Measurements from ENCODE around the gene MAML1. TPM values are rescaled to one million over a fixed set of nuclear protein-coding genes. Genes with fewer than 3 reads are reported as not detected.

The MAML1 gene
- total and polyA plus RNA-seq, 2 donors (not counting 1 experiment from before 2014, with no cell fraction given): 6.4 to 7.5 TPM

DNA sequence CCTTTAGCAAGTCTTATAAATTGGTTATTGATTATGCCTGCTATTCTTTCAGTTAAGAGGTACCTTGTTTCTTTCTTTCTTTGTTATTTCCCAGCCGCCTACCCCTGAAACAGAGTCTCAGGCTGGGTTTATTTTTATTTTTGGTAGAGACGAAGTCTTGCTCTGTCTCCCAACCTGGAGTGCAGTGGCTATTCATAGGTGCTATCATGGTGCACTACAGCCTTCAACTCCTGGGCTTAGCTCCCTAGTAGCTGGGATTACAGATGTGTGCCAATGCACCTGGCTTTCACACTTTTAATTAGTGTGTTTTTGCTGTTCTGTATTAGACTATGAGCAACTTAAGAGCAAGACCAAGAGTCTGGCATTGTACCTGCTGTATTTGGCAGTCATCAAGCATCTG, 14.2 kb downstream of the MAML1 start:
- H3K79me2 ChIP-seq (ENCODE audit: control insufficient read depth, insufficient read depth, low read length): peaks cover 60% of the 10 kb centered on the region
- no peak overlapping the region for H3K4me3 ChIP-seq (replicated peaks in 1 of 4; ENCODE audit: control extremely low read depth in 1 of 4, insufficient read depth in 1 of 4, low read depth in 3 of 4, low read length in 4 of 4)
- no peaks in the 10 kb centered on the region for H3K9me3 ChIP-seq (ENCODE audit: control insufficient read depth, insufficient read depth, low read depth, low read length)
- H4K20me1 ChIP-seq (ENCODE audit: control insufficient read depth, extremely low read depth, insufficient read depth, low read length): peaks cover 1% of the 10 kb centered on the region
- H3K4me2 ChIP-seq (ENCODE audit: extremely low read depth, insufficient read depth, low read length): no peak overlapping the region
- TF ChIP-seq EZH2 (IDR thresholded peaks at IDR 0.05; ENCODE audit: low read length, missing control alignments): no peak
- TF ChIP-seq, protein P1, sequence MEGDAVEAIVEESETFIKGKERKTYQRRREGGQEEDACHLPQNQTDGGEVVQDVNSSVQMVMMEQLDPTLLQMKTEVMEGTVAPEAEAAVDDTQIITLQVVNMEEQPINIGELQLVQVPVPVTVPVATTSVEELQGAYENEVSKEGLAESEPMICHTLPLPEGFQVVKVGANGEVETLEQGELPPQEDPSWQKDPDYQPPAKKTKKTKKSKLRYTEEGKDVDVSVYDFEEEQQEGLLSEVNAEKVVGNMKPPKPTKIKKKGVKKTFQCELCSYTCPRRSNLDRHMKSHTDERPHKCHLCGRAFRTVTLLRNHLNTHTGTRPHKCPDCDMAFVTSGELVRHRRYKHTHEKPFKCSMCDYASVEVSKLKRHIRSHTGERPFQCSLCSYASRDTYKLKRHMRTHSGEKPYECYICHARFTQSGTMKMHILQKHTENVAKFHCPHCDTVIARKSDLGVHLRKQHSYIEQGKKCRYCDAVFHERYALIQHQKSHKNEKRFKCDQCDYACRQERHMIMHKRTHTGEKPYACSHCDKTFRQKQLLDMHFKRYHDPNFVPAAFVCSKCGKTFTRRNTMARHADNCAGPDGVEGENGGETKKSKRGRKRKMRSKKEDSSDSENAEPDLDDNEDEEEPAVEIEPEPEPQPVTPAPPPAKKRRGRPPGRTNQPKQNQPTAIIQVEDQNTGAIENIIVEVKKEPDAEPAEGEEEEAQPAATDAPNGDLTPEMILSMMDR (conservative IDR thresholded peaks at IDR 0.05 in 1 of 2, IDR thresholded peaks at IDR 0.05 in 1 of 2; ENCODE audit: low read depth in 1 of 2, low read length in 2 of 2): no peak
- no peak overlapping the region for H3K27ac ChIP-seq (ENCODE audit: insufficient read depth, low read length)
- no peak overlapping the region for H3K9ac ChIP-seq (ENCODE audit: insufficient read depth, low read length)
- H2AFZ ChIP-seq (ENCODE audit: low read length): no peak overlapping the region
- peaks cover 4% of the 10 kb centered on the region for H3K36me3 ChIP-seq (ENCODE audit: control insufficient read depth, insufficient read depth, low read length)
- no peak for DNase-seq (ENCODE audit: low read depth in 2 of 2)
- H3K27me3 ChIP-seq (ENCODE audit: control insufficient read depth, insufficient read depth, low read length): no peaks in the 10 kb centered on the region
- H3K4me1 ChIP-seq (ENCODE audit: control insufficient read depth, extremely low read depth, insufficient read depth, low read length): no peaks in the 10 kb centered on the region

DNA sequence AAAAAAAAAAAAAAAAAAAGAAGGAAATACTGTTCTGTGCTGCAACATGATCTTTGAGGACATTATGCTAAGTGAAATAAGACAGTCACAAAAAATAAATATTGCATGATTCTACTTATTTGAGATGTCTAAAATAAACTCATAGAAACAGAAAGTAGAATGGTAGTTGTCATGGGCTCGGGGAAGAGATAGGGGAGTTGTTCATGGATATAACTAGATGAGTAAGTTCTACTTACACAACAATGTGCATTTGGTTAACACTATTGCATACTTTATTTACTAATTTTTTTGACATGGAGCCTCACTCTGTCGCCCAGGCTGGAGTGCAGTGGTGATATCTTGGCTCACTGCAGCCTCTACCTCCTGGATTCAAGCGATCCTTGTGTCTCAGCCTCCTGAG, 15.2 kb downstream of the MAML1 start:
- Histone ChIP-seq H3K4me3 (replicated peaks in 1 of 4; ENCODE audit: control extremely low read depth in 1 of 4, insufficient read depth in 1 of 4, low read depth in 3 of 4, low read length in 4 of 4) (no peak overlapping the region), H3K36me3 (ENCODE audit: control insufficient read depth, insufficient read depth, low read length) (peaks cover 4% of the 10 kb centered on the region), H3K9me3 (ENCODE audit: control insufficient read depth, insufficient read depth, low read depth, low read length) (no peaks in the 10 kb centered on the region), H3K4me1 (ENCODE audit: control insufficient read depth, extremely low read depth, insufficient read depth, low read length) (no peaks in the 10 kb centered on the region), H3K4me2 (ENCODE audit: extremely low read depth, insufficient read depth, low read length) (no peak overlapping the region), H3K27ac (ENCODE audit: insufficient read depth, low read length) (no peak overlapping the region), H3K79me2 (ENCODE audit: control insufficient read depth, insufficient read depth, low read length) (peaks cover 54% of the 10 kb centered on the region), H3K27me3 (ENCODE audit: control insufficient read depth, insufficient read depth, low read length) (no peaks in the 10 kb centered on the region), H4K20me1 (ENCODE audit: control insufficient read depth, extremely low read depth, insufficient read depth, low read length) (peaks cover 1% of the 10 kb centered on the region), H3K9ac (ENCODE audit: insufficient read depth, low read length) (no peak overlapping the region), H2AFZ (ENCODE audit: low read length) (no peak overlapping the region)
- DNase-seq (ENCODE audit: low read depth in 2 of 2): no peak
- TF ChIP-seq EZH2 (IDR thresholded peaks at IDR 0.05; ENCODE audit: low read length, missing control alignments): no peak
- TF ChIP-seq, protein P1 (conservative IDR thresholded peaks at IDR 0.05 in 1 of 2, IDR thresholded peaks at IDR 0.05 in 1 of 2; ENCODE audit: low read depth in 1 of 2, low read length in 2 of 2): no peak

DNA sequence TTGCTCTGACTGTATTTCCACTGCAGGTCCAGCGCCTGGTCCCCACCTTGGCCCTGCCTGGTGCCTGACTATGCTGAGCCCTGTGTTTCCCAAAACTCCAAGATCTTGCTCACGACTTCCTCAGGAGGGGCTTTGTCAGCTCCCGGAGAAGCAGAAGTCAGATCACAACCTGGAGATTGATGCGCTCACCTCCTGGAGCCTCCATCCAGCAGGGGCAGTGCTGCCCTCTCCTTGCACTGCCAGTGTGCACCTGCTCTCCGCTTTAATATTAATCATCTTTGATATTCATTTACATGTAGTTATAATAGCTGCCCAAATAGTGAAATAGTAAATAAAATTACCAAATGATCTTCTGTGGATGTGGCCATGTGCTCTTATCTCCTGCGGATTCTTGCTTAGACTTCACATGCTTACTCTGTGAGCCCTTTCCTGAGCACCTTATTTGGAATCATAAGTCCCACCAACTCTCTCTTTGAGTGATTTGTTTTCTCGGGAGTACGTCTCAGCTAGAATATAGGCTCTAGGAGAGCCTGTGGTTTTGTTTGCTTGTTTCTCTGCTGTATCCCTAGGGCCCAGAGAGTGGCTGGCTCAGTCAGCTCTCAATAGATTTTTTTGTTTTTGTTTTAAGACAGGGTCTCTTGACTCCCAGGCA, 17.4 kb downstream of the MAML1 start:
- Histone ChIP-seq H3K9me3 (ENCODE audit: control insufficient read depth, insufficient read depth, low read depth, low read length) (no peaks in the 10 kb centered on the region), H3K27ac (ENCODE audit: insufficient read depth, low read length) (no peak overlapping the region), H3K27me3 (ENCODE audit: control insufficient read depth, insufficient read depth, low read length) (no peaks in the 10 kb centered on the region), H3K36me3 (ENCODE audit: control insufficient read depth, insufficient read depth, low read length) (peaks cover 4% of the 10 kb centered on the region), H4K20me1 (ENCODE audit: control insufficient read depth, extremely low read depth, insufficient read depth, low read length) (peaks cover 1% of the 10 kb centered on the region), H2AFZ (ENCODE audit: low read length) (no peak overlapping the region), H3K79me2 (ENCODE audit: control insufficient read depth, insufficient read depth, low read length) (peaks cover 64% of the 10 kb centered on the region), H3K4me2 (ENCODE audit: extremely low read depth, insufficient read depth, low read length) (no peak overlapping the region), H3K9ac (ENCODE audit: insufficient read depth, low read length) (no peak overlapping the region), H3K4me1 (ENCODE audit: control insufficient read depth, extremely low read depth, insufficient read depth, low read length) (no peaks in the 10 kb centered on the region), H3K4me3 (replicated peaks in 1 of 4; ENCODE audit: control extremely low read depth in 1 of 4, insufficient read depth in 1 of 4, low read depth in 3 of 4, low read length in 4 of 4) (no peak overlapping the region)
- no peak for TF ChIP-seq EZH2 (IDR thresholded peaks at IDR 0.05; ENCODE audit: low read length, missing control alignments)
- TF ChIP-seq, protein P1 (conservative IDR thresholded peaks at IDR 0.05 in 1 of 2, IDR thresholded peaks at IDR 0.05 in 1 of 2; ENCODE audit: low read depth in 1 of 2, low read length in 2 of 2): no peak
- no peak for DNase-seq (ENCODE audit: low read depth in 2 of 2)
